Progenitor cell of endocrine pancreas (in vitro differentiated cells): ENCODE measurements around the gene EYS. TPM values are rescaled to one million over a fixed set of nuclear protein-coding genes. Genes with fewer than 3 reads are reported as not detected.

Experiments used
- DNase-seq: peaks from one replicate; pipeline ENCODE4 v3.0.0; 2021; ENCODE audit warnings: low spot score; ENCODE audit not compliant: unreplicated experiment
- H3K27ac Mint-ChIP-seq: 2 replicates; pipeline ENCODE4 v1.8.0; 2021; ENCODE audit warnings: mild to moderate bottlenecking, moderate library complexity, mixed read lengths
- H3K27me3 Mint-ChIP-seq: 2 replicates; pipeline ENCODE4 v1.8.0; 2021; ENCODE audit warnings: mixed read lengths
- H3K36me3 Mint-ChIP-seq: 2 replicates; pipeline ENCODE4 v1.8.0; 2022; ENCODE audit warnings: mixed read lengths; ENCODE audit not compliant: insufficient read depth
- H3K4me1 Mint-ChIP-seq: 2 replicates; pipeline ENCODE4 v1.8.0; 2021; ENCODE audit warnings: low read depth, mixed read lengths
- H3K4me3 Mint-ChIP-seq: 2 replicates; pipeline ENCODE4 v1.8.0; 2021; ENCODE audit warnings: low read depth, mild to moderate bottlenecking, moderate library complexity, mixed read lengths
- H3K9me3 Mint-ChIP-seq: 2 replicates; pipeline ENCODE4 v1.8.0; 2021; ENCODE audit warnings: low read depth, mixed read lengths
- CTCF ChIP-seq: fragments of 200-600 bp; sonication (generic); IDR thresholded peaks from one replicate; pipeline ENCODE4 v1.5.0; 2021; ENCODE audit warnings: antibody characterized with exemption, mild to moderate bottlenecking; ENCODE audit not compliant: unreplicated experiment
- total RNA-seq: library from RNA; stranded (reverse); gene quantifications from 2 replicates; pipeline ENCODE4 v1.2.1, GENCODE V29; 2021

Gene EYS
- total RNA-seq, 1 donor from 2014 or later = 0.46 TPM

DNA sequence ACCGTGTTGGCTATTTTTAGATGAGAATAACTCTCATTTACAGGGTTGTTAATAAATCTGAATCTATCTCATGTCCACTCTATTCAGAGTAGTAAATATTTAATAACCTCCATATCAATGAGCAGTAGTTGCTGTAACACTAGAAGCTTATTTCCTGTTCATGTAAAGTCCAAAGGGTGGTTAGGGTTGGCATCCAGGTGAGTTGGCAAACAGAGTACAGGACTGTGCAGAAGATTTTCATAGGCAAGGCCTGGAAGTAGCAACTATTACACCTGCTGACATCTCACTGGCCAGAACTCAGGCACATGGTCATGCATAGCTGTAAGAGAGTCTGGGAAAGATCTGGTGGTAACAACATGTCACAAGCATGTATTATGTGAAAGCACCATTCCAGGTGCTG, 1923.9 kb downstream of the EYS start:
- Mint-ChIP-seq H3K27me3 (peaks cover 32% of the 10 kb centered on the region), H3K27ac (no peak overlapping the region), H3K36me3 (no peaks in the 10 kb centered on the region), H3K9me3 (peaks cover 2% of the 10 kb centered on the region), H3K4me1 (peaks cover 10% of the 10 kb centered on the region), H3K4me3 (no peak overlapping the region)
- no peak for DNase-seq
- TF ChIP-seq CTCF = no peak

GRCh38 chr6:63774961-63775360, 1932.1 kb downstream of the EYS start:
- Mint-ChIP-seq H3K4me1 (no peaks in the 10 kb centered on the region), H3K36me3 (no peaks in the 10 kb centered on the region), H3K9me3 (no peaks in the 10 kb centered on the region), H3K27me3 (peaks cover 20% of the 10 kb centered on the region), H3K4me3 (no peak overlapping the region), H3K27ac (no peak overlapping the region)
- no peak for DNase-seq
- no peak for TF ChIP-seq CTCF

- Mint-ChIP-seq H3K4me1 (no peaks in the 10 kb centered on the region), H3K27ac (no peak overlapping the region), H3K27me3 (peaks cover 20% of the 10 kb centered on the region), H3K4me3 (no peak overlapping the region), H3K36me3 (no peaks in the 10 kb centered on the region), H3K9me3 (peaks cover under 1% of the 10 kb centered on the region)
- no peak for DNase-seq
- no peak for TF ChIP-seq CTCF
These were observed 1933.8 kb downstream of the EYS start for GRCh38 chr6:63773200-63773599.

GRCh38 chr6:63765828-63766227, 1941.2 kb downstream of the EYS start:
- Mint-ChIP-seq H3K27ac (no peak overlapping the region), H3K27me3 (no peaks in the 10 kb centered on the region), H3K4me1 (no peaks in the 10 kb centered on the region), H3K4me3 (no peak overlapping the region), H3K9me3 (peaks cover 13% of the 10 kb centered on the region), H3K36me3 (no peaks in the 10 kb centered on the region)
- TF ChIP-seq CTCF = no peak
- DNase-seq = no peak

DNA sequence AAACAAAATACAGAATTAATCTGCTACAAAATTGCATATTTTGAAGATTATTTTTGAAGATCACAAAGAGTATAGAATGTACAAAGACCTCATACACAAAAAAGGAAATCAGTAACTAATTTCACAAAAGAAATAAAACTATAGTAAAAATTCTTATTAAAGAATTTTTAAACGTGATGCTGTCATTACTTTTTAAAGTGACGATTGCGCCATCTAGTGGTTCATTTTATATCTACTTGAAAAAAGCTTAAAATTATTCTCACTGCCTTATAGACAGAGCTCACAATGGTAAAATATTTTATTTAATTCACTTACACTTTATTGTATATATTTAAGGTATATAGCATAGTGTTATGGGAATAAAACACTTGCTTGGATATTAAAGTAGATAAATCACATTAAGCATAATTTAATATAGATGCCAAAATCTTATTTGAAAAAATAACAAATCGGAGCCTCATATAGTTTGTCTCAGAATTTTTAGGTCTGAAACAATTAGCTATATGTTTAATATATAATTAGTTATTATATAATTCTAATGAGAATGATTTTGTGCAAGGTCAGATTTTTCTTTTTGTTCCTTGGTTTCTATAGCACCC, 1942.6 kb downstream of the EYS start:
- no peaks in the 10 kb centered on the region for H3K4me1 Mint-ChIP-seq
- no peaks in the 10 kb centered on the region for H3K36me3 Mint-ChIP-seq
- TF ChIP-seq CTCF = peak; percentile 81
- no peak overlapping the region for H3K27ac Mint-ChIP-seq
- H3K9me3 Mint-ChIP-seq = peaks cover 13% of the 10 kb centered on the region
- no peaks in the 10 kb centered on the region for H3K27me3 Mint-ChIP-seq
- no peak for DNase-seq
- H3K4me3 Mint-ChIP-seq = no peak overlapping the region
